SK-N-SH (cell line): ENCODE measurements around the gene STK39. TPM values are rescaled to one million over a fixed set of nuclear protein-coding genes. Genes with fewer than 3 reads are reported as not detected.

Experiments used
- CTCF ChIA-PET: fragments of 300-600, 350-600 bp; formaldehyde crosslinking; extraction: SDS; loops from one replicate; lab custom pipeline; 2021; lab: Yijun Ruan, JAX
- POLR2A ChIA-PET: fragments of 350-600 bp; sonication (Branson Sonifier 250); formaldehyde crosslinking; extraction: SDS; loops from one replicate; lab custom pipeline; 2020; ENCODE audit warnings: antibody characterized with exemption, inconsistent platforms; lab: Yijun Ruan, JAX
- DNase-seq: peaks from one replicate; pipeline ENCODE4 v3.0.0; 2012
- H2AFZ ChIP-seq: fragments of 200-600 bp; sonication (generic); 2 replicates; pipeline ENCODE4 v1.8.1; 2016; ENCODE audit warnings: antibody characterized with exemption, mild to moderate bottlenecking, low read depth
- H3F3A ChIP-seq: fragments of 200-600 bp; sonication (generic); replicated peaks from 2 replicates; pipeline ENCODE3; 2016; ENCODE audit warnings: antibody characterized with exemption, mild to moderate bottlenecking; ENCODE audit not compliant: insufficient read depth
- H3K27ac ChIP-seq, 2 experiments: fragments of 200-500 bp in 1 of 2; fragments of 200-600 bp in 1 of 2; sonication (Bioruptor generic) in 1 of 2; sonication (generic), shearing (Covaris generic) in 1 of 2; 2 replicates each; pipeline versions ENCODE4 v1.5.1 to v1.6.1; 2014 to 2016; ENCODE audit warnings: low read depth in 2 of 2, inconsistent platforms in 1 of 2, low read length in 1 of 2, mild to moderate bottlenecking in 1 of 2, mixed read lengths in 1 of 2
- H3K27me3 ChIP-seq: fragments of 200-600 bp; sonication (generic), shearing (Covaris generic); 2 replicates; pipeline ENCODE4 v1.6.1; 2016; ENCODE audit warnings: mixed run types; ENCODE audit not compliant: insufficient read depth
- H3K36me3 ChIP-seq, 2 experiments: fragments of 200-500 bp in 1 of 2; fragments of 200-600 bp in 1 of 2; sonication (Bioruptor generic) in 1 of 2; sonication (generic) in 1 of 2; replicated peaks in 1 of 2; 2 replicates each; pipeline versions ENCODE3 to v1.5.1; 2014 to 2016; ENCODE audit warnings: low read length in 1 of 2, mild to moderate bottlenecking in 1 of 2; ENCODE audit not compliant: insufficient read depth in 2 of 2, control insufficient read depth in 1 of 2
- H3K4me1 ChIP-seq, 2 experiments: fragments of 200-500 bp in 1 of 2; fragments of 200-600 bp in 1 of 2; sonication (Bioruptor generic) in 1 of 2; sonication (generic), shearing (Covaris generic) in 1 of 2; 2 replicates each; pipeline versions ENCODE4 v1.5.1 to v1.6.1; 2014 to 2016; ENCODE audit warnings: low read depth in 1 of 2, low read length in 1 of 2, mixed run types in 1 of 2; ENCODE audit not compliant: insufficient read depth in 2 of 2, control insufficient read depth in 1 of 2
- H3K4me2 ChIP-seq: fragments of 200-600 bp; sonication (generic), shearing (Covaris generic); 2 replicates; pipeline ENCODE4 v1.6.1; 2017; ENCODE audit warnings: mixed run types
- H3K4me3 ChIP-seq, 2 experiments: fragments of 200-500 bp in 1 of 2; fragments of 200-600 bp in 1 of 2; sonication (Bioruptor generic) in 1 of 2; sonication (generic), shearing (Covaris generic) in 1 of 2; 2 replicates each; pipeline versions ENCODE4 v1.5.1 to v1.8.1; 2014 to 2016; ENCODE audit warnings: low read depth in 2 of 2, inconsistent platforms in 1 of 2, low read length in 1 of 2, mild to moderate bottlenecking in 1 of 2, mixed read lengths in 1 of 2, moderate library complexity in 1 of 2
- H3K79me2 ChIP-seq: fragments of 200-600 bp; sonication (generic); 2 replicates; pipeline ENCODE4 v1.8.1; 2017; ENCODE audit warnings: mild to moderate bottlenecking; ENCODE audit not compliant: insufficient read depth
- H3K9ac ChIP-seq: fragments of 200-600 bp; sonication (generic); 2 replicates; pipeline ENCODE4 v1.6.1; 2017; ENCODE audit warnings: mixed run types
- H3K9me2 ChIP-seq: fragments of 200-600 bp; sonication (generic); 2 replicates; pipeline ENCODE4 v1.6.1; 2017; ENCODE audit warnings: mixed run types
- H3K9me3 ChIP-seq: fragments of 200-600 bp; sonication (generic); 2 replicates; pipeline ENCODE4 v1.6.1; 2017; ENCODE audit warnings: mixed run types, mild to moderate bottlenecking, moderate library complexity
- H4K20me1 ChIP-seq: fragments of 200-600 bp; sonication (generic); 2 replicates; pipeline ENCODE4 v1.6.1; 2017; ENCODE audit warnings: mild to moderate bottlenecking, mixed run types; ENCODE audit not compliant: insufficient read depth
- ELF1 ChIP-seq: IDR thresholded peaks from 2 replicates; pipeline ENCODE4 v1.4.0; 2012
- EZH2phosphoT487 ChIP-seq: fragments of 200-600 bp; sonication (generic); IDR thresholded peaks from 2 replicates; pipeline ENCODE4 v1.6.1; 2017; ENCODE audit warnings: low read depth, mixed run types, mild to moderate bottlenecking, antibody characterized with exemption, moderate library complexity, borderline replicate concordance
- FOXM1 ChIP-seq: IDR thresholded peaks from 2 replicates; pipeline ENCODE4 v1.4.0; 2012; ENCODE audit warnings: low read depth, mild to moderate bottlenecking
- GATA2 ChIP-seq: sonication (generic); formaldehyde crosslinking; IDR thresholded peaks from 2 replicates; pipeline ENCODE4 v1.5.0; 2020; ENCODE audit warnings: mild to moderate bottlenecking, missing genetic modification reagents
- IRF3 ChIP-seq: fragments of 150-350 bp; IDR thresholded peaks from 2 replicates; pipeline ENCODE4 v1.6.1; 2016; ENCODE audit warnings: mild to moderate bottlenecking, low read depth, low read length
- MXI1 ChIP-seq: IDR thresholded peaks from 2 replicates; pipeline ENCODE4 v1.6.1; 2012; ENCODE audit warnings: mild to moderate bottlenecking, low read depth, low read length, improper control_type of control experiment
- NRF1 ChIP-seq: IDR thresholded peaks from 2 replicates; pipeline ENCODE4 v1.6.1; 2012; ENCODE audit warnings: low read depth, mild to moderate bottlenecking, low read length
- PBX3 ChIP-seq: IDR thresholded peaks from 2 replicates; pipeline ENCODE4; 2012
- POLR2AphosphoS5 ChIP-seq: IDR thresholded peaks from 2 replicates; pipeline ENCODE4 v1.6.1; 2012; ENCODE audit warnings: low read depth, low read length
- RAD21 ChIP-seq: IDR thresholded peaks from 2 replicates; pipeline ENCODE4 v1.6.1; 2012; ENCODE audit warnings: mild to moderate bottlenecking, low read length
- RCOR1 ChIP-seq: fragments of 150-350 bp; IDR thresholded peaks from 2 replicates; pipeline ENCODE4 v1.6.1; 2017; ENCODE audit warnings: antibody characterized with exemption, low read length
- REST ChIP-seq: IDR thresholded peaks from 2 replicates; pipeline ENCODE4 v1.6.1; 2012; ENCODE audit warnings: mild to moderate bottlenecking, low read depth, low read length, moderate library complexity
- RFX5 ChIP-seq: IDR thresholded peaks from 2 replicates; pipeline ENCODE4 v1.6.1; 2012; ENCODE audit warnings: mild to moderate bottlenecking, improper control_type of control experiment, low read length
- USF1 ChIP-seq: IDR thresholded peaks from 2 replicates; pipeline ENCODE4 v1.4.0; 2012; ENCODE audit warnings: low read depth, borderline replicate concordance
- YY1 ChIP-seq: IDR thresholded peaks from 2 replicates; pipeline ENCODE4 v1.4.0; 2012; ENCODE audit warnings: low read depth, mild to moderate bottlenecking
- ZBTB33 ChIP-seq: IDR thresholded peaks from 2 replicates; pipeline ENCODE4 v1.4.0; 2012; ENCODE audit warnings: low read depth, borderline replicate concordance
- WGBS: methylation state at CpG from one replicate; pipeline ENCODE4 v1.1.6; 2017; ENCODE audit warnings: low lambda C conversion rate; 5-methylcytosine and 5-hydroxymethylcytosine counted together
- polyA plus RNA-seq, 3 experiments: library from polyadenylated mRNA; depleted of rRNA; stranded (reverse); fragments of >200 nt; gene quantifications; 2 replicates each; pipeline ENCODE4 v1.2.3, GENCODE V29; 2012

Gene STK39
- polyA plus RNA-seq, 1 of the 3 experiments (the other 2 are of a cell fraction): 9.6 TPM

GRCh38 chr2:168201584-168202116 lies 45.7 kb downstream of the STK39 start:
- no peak overlapping the region for H3K9ac ChIP-seq
- H4K20me1 ChIP-seq: peaks cover 23% of the 10 kb centered on the region
- ChIA-PET POLR2A (no interaction called here), CTCF (no interaction called here)
- H3K4me1 ChIP-seq: peaks cover 3 to 20% of the 10 kb centered on the region in 2 experiments; a peak in 2 of 4 replicates
- no peak overlapping the region for H3K4me2 ChIP-seq
- TF ChIP-seq FOXM1 (no peak), POLR2AphosphoS5 (no peak), MXI1 (no peak), RFX5 (no peak), USF1 (no peak), PBX3 (no peak), RCOR1 (no peak)
- DNase-seq: no peak
- H3K9me2 ChIP-seq: no peaks in the 10 kb centered on the region
- H3K27ac ChIP-seq: no peak overlapping the region
- no peaks in the 10 kb centered on the region for H3F3A ChIP-seq
- WGBS: 93% methylated on average over 5 of the region's 5 CpGs
- H3K9me3 ChIP-seq: no peaks in the 10 kb centered on the region
- no peaks in the 10 kb centered on the region for H3K27me3 ChIP-seq
- H2AFZ ChIP-seq: no peak overlapping the region
- H3K79me2 ChIP-seq: peaks cover 90% of the 10 kb centered on the region
- no peak overlapping the region for H3K4me3 ChIP-seq
- no peaks in the 10 kb centered on the region for H3K36me3 ChIP-seq

GRCh38 chr2:168200930-168201583 lies 46.3 kb downstream of the STK39 start:
- 75% methylated on average over 6 of the region's 6 CpGs for WGBS
- peaks cover 23% of the 10 kb centered on the region for H4K20me1 ChIP-seq
- no peak overlapping the region for H3K4me2 ChIP-seq
- peaks cover 90% of the 10 kb centered on the region for H3K79me2 ChIP-seq
- H3K4me3 ChIP-seq: no peak overlapping the region
- H3K27ac ChIP-seq: no peak overlapping the region
- no peaks in the 10 kb centered on the region for H3K36me3 ChIP-seq
- peaks cover 3 to 20% of the 10 kb centered on the region in 2 experiments; a peak in 2 of 4 replicates for H3K4me1 ChIP-seq
- no peak for DNase-seq
- no peaks in the 10 kb centered on the region for H3F3A ChIP-seq
- H3K27me3 ChIP-seq: no peaks in the 10 kb centered on the region
- no peaks in the 10 kb centered on the region for H3K9me2 ChIP-seq
- TF ChIP-seq FOXM1 (no peak), EZH2phosphoT487 (no peak), ZBTB33 (no peak), IRF3 (no peak), YY1 (no peak), ELF1 (no peak), GATA2 (CRISPR knock-in tag) (no peak), NRF1 (no peak), REST (no peak), RAD21 (no peak)
- H3K9ac ChIP-seq: no peak overlapping the region
- no peaks in the 10 kb centered on the region for H3K9me3 ChIP-seq
- no peak overlapping the region for H2AFZ ChIP-seq
- CTCF ChIA-PET: no interaction called here
- POLR2A ChIA-PET: interaction anchor here (0.7 kb wide), 1 partner anchor 140 kb away, joined by 3 read pairs; no protein-coding TSS in a partner anchor
